ENCODE data around the gene COL9A3.

Gene COL9A3

GRCh38 chr20:62811720-62812119, 5.1 kb upstream of the COL9A3 start:
- H3K27ac ChIP-seq (ENCODE audit: low read length) = no peak overlapping the region
- H3K9ac ChIP-seq (ENCODE audit: low read length) = no peak overlapping the region
- DNase-seq = no peak
- H3F3A ChIP-seq (ENCODE audit: insufficient read depth, low read length) = no peaks in the 10 kb centered on the region
- TF ChIP-seq CTCF (IDR thresholded peaks at IDR 0.05; ENCODE audit: low read length) (no peak), EZH2 (optimal IDR thresholded peaks at IDR 0.05; ENCODE audit: low read depth, low read length) (no peak), EZH2phosphoT487 (IDR thresholded peaks at IDR 0.05; ENCODE audit: low read length) (no peak)
- no peak overlapping the region for H3K4me3 ChIP-seq (ENCODE audit: low read length)
- no peak overlapping the region for H3K4me2 ChIP-seq (ENCODE audit: low read depth, low read length)
- no peaks in the 10 kb centered on the region for H4K20me1 ChIP-seq (ENCODE audit: insufficient read depth, low read length)
- H2AFZ ChIP-seq (ENCODE audit: low read length) = no peak overlapping the region
- H3K36me3 ChIP-seq (replicated peaks; ENCODE audit: insufficient read depth, low read length) = 0 out of 2 replicates have a peak, but pooled peaks cover 2% of the 10 kb centered on the region
- H3K9me2 ChIP-seq (replicated peaks; ENCODE audit: insufficient read depth, low read length) = no peaks in the 10 kb centered on the region
- peaks cover 9% of the 10 kb centered on the region for H3K79me2 ChIP-seq (ENCODE audit: low read length)
- H3K9me3 ChIP-seq (replicated peaks; ENCODE audit: insufficient read depth, low read length) = no peaks in the 10 kb centered on the region
- no peaks in the 10 kb centered on the region for H3K4me1 ChIP-seq (ENCODE audit: low read length)
- H3K27me3 ChIP-seq (replicated peaks; ENCODE audit: insufficient read depth, low read length) = peaks cover 23% of the 10 kb centered on the region

GRCh38 chr20:62812181-62812906, 4.5 kb upstream of the COL9A3 start:
- Histone ChIP-seq H3K4me3 (ENCODE audit: low read length) (no peak overlapping the region), H3K4me2 (ENCODE audit: low read depth, low read length) (no peak overlapping the region), H3K4me1 (ENCODE audit: low read length) (no peaks in the 10 kb centered on the region), H3K79me2 (ENCODE audit: low read length) (peaks cover 2% of the 10 kb centered on the region; the same call in 1 of the 2 replicates), H3K9me3 (replicated peaks; ENCODE audit: insufficient read depth, low read length) (no peaks in the 10 kb centered on the region), H3F3A (ENCODE audit: insufficient read depth, low read length) (no peaks in the 10 kb centered on the region), H3K36me3 (replicated peaks; ENCODE audit: insufficient read depth, low read length) (0 out of 2 replicates have a peak, but pooled peaks cover 2% of the 10 kb centered on the region), H2AFZ (ENCODE audit: low read length) (no peak overlapping the region), H4K20me1 (ENCODE audit: insufficient read depth, low read length) (no peaks in the 10 kb centered on the region), H3K9ac (ENCODE audit: low read length) (no peak overlapping the region), H3K27ac (ENCODE audit: low read length) (no peak overlapping the region), H3K27me3 (replicated peaks; ENCODE audit: insufficient read depth, low read length) (peaks cover 25% of the 10 kb centered on the region), H3K9me2 (replicated peaks; ENCODE audit: insufficient read depth, low read length) (no peaks in the 10 kb centered on the region)
- TF ChIP-seq EZH2 (optimal IDR thresholded peaks at IDR 0.05; ENCODE audit: low read depth, low read length) (no peak), CTCF (IDR thresholded peaks at IDR 0.05; ENCODE audit: low read length) (no peak), EZH2phosphoT487 (IDR thresholded peaks at IDR 0.05; ENCODE audit: low read length) (no peak)
- DNase-seq = no peak

GRCh38 chr20:62812907-62813200, 4.0 kb upstream of the COL9A3 start:
- no peaks in the 10 kb centered on the region for H3K9me2 ChIP-seq (replicated peaks; ENCODE audit: insufficient read depth, low read length)
- no peaks in the 10 kb centered on the region for H4K20me1 ChIP-seq (ENCODE audit: insufficient read depth, low read length)
- DNase-seq = no peak
- H3K27ac ChIP-seq (ENCODE audit: low read length) = no peak overlapping the region
- H3K9ac ChIP-seq (ENCODE audit: low read length) = no peak overlapping the region
- no peaks in the 10 kb centered on the region for H3K9me3 ChIP-seq (replicated peaks; ENCODE audit: insufficient read depth, low read length)
- H3K27me3 ChIP-seq (replicated peaks; ENCODE audit: insufficient read depth, low read length) = peaks cover 30% of the 10 kb centered on the region
- H3K4me3 ChIP-seq (ENCODE audit: low read length) = no peak overlapping the region
- 0 out of 2 replicates have a peak, but pooled peaks cover 2% of the 10 kb centered on the region for H3K36me3 ChIP-seq (replicated peaks; ENCODE audit: insufficient read depth, low read length)
- no peak overlapping the region for H2AFZ ChIP-seq (ENCODE audit: low read length)
- H3F3A ChIP-seq (ENCODE audit: insufficient read depth, low read length) = no peaks in the 10 kb centered on the region
- no peak overlapping the region for H3K4me2 ChIP-seq (ENCODE audit: low read depth, low read length)
- no peaks in the 10 kb centered on the region for H3K79me2 ChIP-seq (ENCODE audit: low read length)
- H3K4me1 ChIP-seq (ENCODE audit: low read length) = no peaks in the 10 kb centered on the region
- TF ChIP-seq EZH2phosphoT487 (IDR thresholded peaks at IDR 0.05; ENCODE audit: low read length) = no peak
- TF ChIP-seq EZH2 (optimal IDR thresholded peaks at IDR 0.05; ENCODE audit: low read depth, low read length) = no peak
- no peak for TF ChIP-seq CTCF (IDR thresholded peaks at IDR 0.05; ENCODE audit: low read length)

Data from MM.1S (cell line).